Epithelial cell of esophagus (primary cell): ENCODE measurements around the gene EEFSEC.

ENCODE experiments used
- DNase-seq: peaks from one replicate; pipeline ENCODE4 v3.0.0; 2010; ENCODE audit warnings: low read depth
- H3K4me3 ChIP-seq: 2 replicates; pipeline ENCODE4 v1.5.1; 2011; ENCODE audit warnings: mild to moderate bottlenecking, low read length, control low read depth
- TF ChIP-seq, protein P1 (sequence below): IDR thresholded peaks from 2 replicates; pipeline ENCODE4 v1.5.1; 2011; ENCODE audit warnings: low read depth, mild to moderate bottlenecking, low read length, control low read depth, inconsistent platforms; ENCODE audit not compliant: insufficient read depth; ENCODE audit errors: missing control alignments

The EEFSEC gene

DNA sequence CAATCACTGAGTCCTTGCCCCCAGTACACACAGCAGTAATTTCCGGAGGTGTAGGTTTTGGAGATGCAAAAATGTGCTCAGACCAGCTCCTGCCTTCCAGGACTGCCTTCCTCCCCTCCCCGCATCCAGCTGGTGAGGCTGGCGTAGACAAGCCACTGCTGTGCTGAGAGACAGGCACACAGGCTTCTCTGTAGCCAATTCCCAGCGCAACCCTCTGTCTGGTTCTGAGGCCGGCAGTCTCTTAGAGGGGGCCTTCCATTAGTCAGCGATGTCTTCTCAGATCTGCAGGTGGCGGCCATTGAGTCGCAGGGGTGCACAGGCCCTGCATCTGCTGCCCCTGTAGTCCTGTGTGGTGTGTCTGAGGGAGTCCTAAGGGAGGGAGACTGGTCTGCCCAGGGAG lies 199.0 kb downstream of the EEFSEC start:
- H3K4me3 ChIP-seq: no peak overlapping the region
- no peak for DNase-seq
- TF ChIP-seq, protein P1, sequence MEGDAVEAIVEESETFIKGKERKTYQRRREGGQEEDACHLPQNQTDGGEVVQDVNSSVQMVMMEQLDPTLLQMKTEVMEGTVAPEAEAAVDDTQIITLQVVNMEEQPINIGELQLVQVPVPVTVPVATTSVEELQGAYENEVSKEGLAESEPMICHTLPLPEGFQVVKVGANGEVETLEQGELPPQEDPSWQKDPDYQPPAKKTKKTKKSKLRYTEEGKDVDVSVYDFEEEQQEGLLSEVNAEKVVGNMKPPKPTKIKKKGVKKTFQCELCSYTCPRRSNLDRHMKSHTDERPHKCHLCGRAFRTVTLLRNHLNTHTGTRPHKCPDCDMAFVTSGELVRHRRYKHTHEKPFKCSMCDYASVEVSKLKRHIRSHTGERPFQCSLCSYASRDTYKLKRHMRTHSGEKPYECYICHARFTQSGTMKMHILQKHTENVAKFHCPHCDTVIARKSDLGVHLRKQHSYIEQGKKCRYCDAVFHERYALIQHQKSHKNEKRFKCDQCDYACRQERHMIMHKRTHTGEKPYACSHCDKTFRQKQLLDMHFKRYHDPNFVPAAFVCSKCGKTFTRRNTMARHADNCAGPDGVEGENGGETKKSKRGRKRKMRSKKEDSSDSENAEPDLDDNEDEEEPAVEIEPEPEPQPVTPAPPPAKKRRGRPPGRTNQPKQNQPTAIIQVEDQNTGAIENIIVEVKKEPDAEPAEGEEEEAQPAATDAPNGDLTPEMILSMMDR: no peak

GRCh38 chr3:128353361-128353965 lies 200.2 kb downstream of the EEFSEC start:
- no peak for DNase-seq
- TF ChIP-seq, protein P1: no peak
- no peak overlapping the region for H3K4me3 ChIP-seq

DNA sequence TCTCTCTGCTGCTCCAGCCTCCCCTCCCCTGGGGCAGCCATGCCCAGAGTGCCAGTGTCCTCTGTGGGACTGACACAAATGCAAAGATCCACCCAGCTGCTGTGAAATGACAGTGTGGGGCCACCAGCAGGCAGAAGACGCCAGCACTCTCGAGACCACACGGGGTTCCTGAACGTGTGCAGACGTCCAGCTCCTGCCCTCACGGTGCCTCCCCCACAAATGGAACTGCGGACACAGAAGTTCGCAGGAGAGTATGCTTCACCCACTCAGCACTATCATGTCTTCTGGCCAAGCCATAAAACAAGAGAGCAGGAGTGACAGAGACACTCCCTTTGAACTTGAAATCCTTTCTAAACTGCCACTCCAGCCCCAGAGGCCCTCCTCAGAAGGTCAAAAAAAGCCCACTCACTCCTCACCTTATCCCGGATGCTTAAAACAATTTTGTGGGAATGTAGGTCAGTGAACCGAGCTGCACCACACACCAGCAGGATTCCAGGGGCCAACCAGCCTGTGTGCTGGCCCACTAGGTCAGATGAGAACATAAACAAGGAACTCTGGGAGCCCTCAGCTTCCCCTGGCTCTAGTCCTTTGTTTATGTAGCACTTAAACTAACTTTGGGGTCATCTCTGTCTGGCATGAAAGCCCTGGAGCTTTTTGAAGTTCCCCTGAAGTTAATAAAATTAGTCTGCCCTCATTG lies 200.9 kb downstream of the EEFSEC start:
- H3K4me3 ChIP-seq: no peak overlapping the region
- no peak for DNase-seq
- TF ChIP-seq, protein P1: no peak

GRCh38 chr3:128354788-128355542 lies 201.7 kb downstream of the EEFSEC start:
- no peak overlapping the region for H3K4me3 ChIP-seq
- TF ChIP-seq, protein P1: no peak
- no peak for DNase-seq

DNA sequence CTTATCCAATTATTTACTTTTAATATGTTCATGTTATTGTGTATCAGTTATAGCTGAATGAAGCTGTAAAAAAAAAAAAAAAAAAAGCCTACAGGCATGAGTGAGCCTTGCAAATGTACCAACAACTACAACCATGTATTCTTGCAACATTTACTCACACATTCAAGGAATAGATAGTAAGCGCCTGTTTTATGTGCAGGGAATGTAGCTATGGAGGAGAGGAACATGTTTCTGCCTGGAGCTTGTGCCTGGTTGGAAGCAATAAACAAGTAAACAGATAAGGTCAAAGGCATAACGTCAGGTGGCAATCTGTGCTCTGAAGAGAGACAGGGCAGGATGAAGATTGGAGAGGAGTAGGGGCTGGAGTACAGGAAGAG lies 202.2 kb downstream of the EEFSEC start:
- DNase-seq: no peak
- no peak overlapping the region for H3K4me3 ChIP-seq
- TF ChIP-seq, protein P1: no peak

GRCh38 chr3:128356822-128357221 lies 203.5 kb downstream of the EEFSEC start:
- TF ChIP-seq, protein P1: no peak

More at GRCh38 chr3:128356822-128357221, 203.5 kb downstream of the EEFSEC start:
- H3K4me3 ChIP-seq: no peak overlapping the region
- no peak for DNase-seq
